HG03097 (cell line): ENCODE results near the gene MGAT5B.

ENCODE experiments used
- ATAC-seq: cut with Tn5 transposase; IDR thresholded peaks from one replicate; pipeline ENCODE4 v1.9.1; 2021; ENCODE audit not compliant: unreplicated experiment, low FRiP score

MGAT5B gene

DNA sequence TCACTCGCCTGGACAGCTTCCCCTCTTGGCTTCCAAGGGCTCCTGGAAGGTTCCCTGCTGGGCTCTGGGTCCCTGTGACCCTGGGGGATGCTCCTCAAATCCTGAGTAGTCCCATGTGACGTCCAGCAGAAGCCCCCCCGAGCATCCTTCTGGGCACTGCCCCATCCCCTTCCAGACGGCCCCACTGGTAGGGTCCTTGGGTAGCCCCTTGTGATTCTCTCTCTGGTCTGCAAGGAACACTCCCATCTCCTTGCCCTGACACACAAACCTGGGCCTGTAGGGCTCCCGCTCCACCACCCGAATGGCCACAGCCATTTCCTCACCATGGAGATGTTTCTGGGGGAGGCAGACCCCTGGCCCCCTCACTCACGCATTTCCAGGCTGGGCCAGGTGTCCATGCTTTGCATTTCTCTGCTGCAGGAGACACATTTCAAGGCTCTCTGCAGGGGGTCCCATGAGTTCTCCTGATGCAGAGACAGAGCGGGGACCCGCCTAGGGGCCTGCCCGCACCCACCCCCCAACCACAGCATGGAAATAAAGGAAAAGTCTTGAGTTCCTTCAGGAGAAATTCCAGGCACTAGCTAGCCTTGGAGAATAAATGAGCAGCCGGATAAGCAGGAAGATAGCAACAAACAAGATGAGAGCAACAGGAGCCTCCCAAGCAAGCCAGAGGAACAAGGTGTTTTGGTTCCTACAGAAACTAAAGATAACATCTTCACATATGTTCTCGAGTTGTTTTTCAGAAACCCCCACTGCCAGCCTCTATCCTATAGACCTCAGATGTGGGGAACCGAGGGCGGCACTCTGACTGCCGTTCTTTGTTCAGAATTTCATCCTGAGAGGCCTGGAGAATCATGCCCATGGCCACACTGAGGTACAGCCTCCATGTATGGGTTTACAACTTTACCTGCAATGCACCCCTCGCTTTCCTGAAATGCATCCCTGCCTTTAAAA lies 128.8 kb downstream of the MGAT5B start:
- no peak for ATAC-seq

DNA sequence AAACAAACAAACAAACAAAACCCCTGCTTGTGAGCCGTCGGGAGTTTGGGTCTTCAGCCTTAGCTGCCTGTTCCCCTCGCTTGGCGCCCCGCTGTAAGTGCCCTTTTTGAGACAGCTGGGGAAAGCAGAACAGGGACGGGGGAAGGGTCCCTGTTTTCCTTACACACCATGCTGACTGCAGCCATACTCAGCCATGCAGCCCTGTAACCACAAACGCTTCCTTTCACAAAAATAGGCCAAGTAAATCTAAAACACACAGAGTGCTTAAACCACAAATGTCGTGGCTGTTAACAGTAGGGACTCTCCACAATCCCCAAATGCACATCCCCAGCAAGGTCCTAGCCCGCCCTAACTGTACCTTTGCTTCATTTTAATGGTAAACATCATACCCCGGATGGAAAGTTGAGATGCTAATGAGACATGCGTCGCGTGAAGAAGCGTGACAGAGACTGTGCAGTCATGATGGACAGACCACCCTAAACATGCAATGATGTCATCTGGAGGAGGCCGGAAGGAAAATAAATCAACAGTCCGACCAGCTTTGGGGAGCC lies 129.9 kb downstream of the MGAT5B start:
- ATAC-seq: no peak

DNA sequence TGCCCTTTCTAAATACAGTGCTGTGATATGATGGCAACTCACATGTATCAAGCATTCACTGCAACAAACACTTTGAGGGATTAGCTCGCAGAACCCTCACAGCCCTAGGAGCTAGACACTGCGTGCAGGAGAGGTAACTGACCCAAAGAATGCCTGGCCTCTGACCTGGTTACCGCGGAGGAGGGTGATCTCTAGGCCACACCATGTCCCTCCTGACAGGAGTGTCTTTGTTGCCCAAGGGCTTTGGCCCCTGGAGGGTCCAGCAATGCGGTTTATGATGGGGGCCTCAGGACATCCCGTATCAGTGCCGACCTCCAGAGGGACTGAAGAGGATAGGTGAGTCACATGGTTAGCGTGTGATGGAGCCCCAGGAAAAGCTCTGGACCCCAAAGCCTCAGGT lies 130.6 kb downstream of the MGAT5B start:
- ATAC-seq: no peak
